DND-41 (cell line): ENCODE measurements around the gene CHIC1.

Experiments
- ATAC-seq: fragments of 200-7000 bp; cut with Tn5 transposase; 3 replicates; pipeline ENCODE4 v1.9.1; 2021; ENCODE audit warnings: low read depth; ENCODE audit not compliant: insufficient read depth
- DNase-seq: peaks from one replicate; pipeline ENCODE4 v3.0.0-alpha.2; 2020
- H2AFZ ChIP-seq: 2 replicates; pipeline ENCODE4 v1.6.0; 2012; ENCODE audit warnings: low read depth, low read length
- H3K27ac ChIP-seq: 2 replicates; pipeline ENCODE4 v1.5.1; 2012; ENCODE audit warnings: low read length, inconsistent platforms
- H3K27me3 ChIP-seq: fragments of 200-600 bp; sonication (generic); 2 replicates; pipeline ENCODE4 v1.6.0; 2012; ENCODE audit warnings: low read length, mild to moderate bottlenecking, inconsistent platforms; ENCODE audit not compliant: insufficient read depth, poor library complexity
- H3K36me3 ChIP-seq: 2 replicates; pipeline ENCODE4 v1.5.1; 2012; ENCODE audit warnings: low read length, inconsistent platforms; ENCODE audit not compliant: insufficient read depth
- H3K4me1 ChIP-seq: 2 replicates; pipeline ENCODE4 v1.5.1; 2012; ENCODE audit warnings: mild to moderate bottlenecking, low read length; ENCODE audit not compliant: insufficient read depth
- H3K4me2 ChIP-seq: 2 replicates; pipeline ENCODE4 v1.6.0; 2012; ENCODE audit warnings: mild to moderate bottlenecking, moderate library complexity, low read length, inconsistent platforms; ENCODE audit not compliant: insufficient read depth
- H3K4me3 ChIP-seq, 2 experiments: fragments of 200-600 bp in 1 of 2; shearing (Covaris generic) in 1 of 2; 2 replicates each; pipeline ENCODE4 v1.5.1; 2012 to 2016; ENCODE audit warnings: inconsistent platforms in 2 of 2, low read length in 2 of 2, mild to moderate bottlenecking in 2 of 2, low read depth in 1 of 2, moderate library complexity in 1 of 2
- H3K79me2 ChIP-seq: 2 replicates; pipeline ENCODE4 v1.6.0; 2012; ENCODE audit warnings: low read length, inconsistent platforms; ENCODE audit not compliant: insufficient read depth
- H3K9ac ChIP-seq: 2 replicates; pipeline ENCODE4 v1.6.0; 2012; ENCODE audit warnings: low read depth, mild to moderate bottlenecking, inconsistent platforms, low read length, moderate library complexity
- H3K9me3 ChIP-seq: 2 replicates; pipeline ENCODE4 v1.5.1; 2012; ENCODE audit warnings: low read length, moderate library complexity, mild to moderate bottlenecking, inconsistent platforms; ENCODE audit not compliant: insufficient read depth, severe bottlenecking
- H4K20me1 ChIP-seq: 2 replicates; pipeline ENCODE4 v1.6.0; 2012; ENCODE audit warnings: low read length; ENCODE audit not compliant: insufficient read depth
- CTCF ChIP-seq: IDR thresholded peaks from 2 replicates; pipeline ENCODE4 v1.5.1; 2012; ENCODE audit warnings: borderline replicate concordance, low read length, moderate library complexity, mild to moderate bottlenecking; ENCODE audit not compliant: poor library complexity, severe bottlenecking; ENCODE audit errors: extremely low read depth
- EZH2 ChIP-seq: IDR thresholded peaks from 3 replicates; pipeline ENCODE4 v1.6.1; 2012; ENCODE audit warnings: borderline replicate concordance, low read depth, mild to moderate bottlenecking, moderate library complexity, low read length, inconsistent platforms; ENCODE audit not compliant: severe bottlenecking

The CHIC1 gene

GRCh38 chrX:73556159-73556558 is 6.8 kb upstream of the CHIC1 start:
- no peaks in the 10 kb centered on the region for H3K4me1 ChIP-seq
- no peak for ATAC-seq
- no peaks in the 10 kb centered on the region for H3K9me3 ChIP-seq
- H3K79me2 ChIP-seq, result no peaks in the 10 kb centered on the region
- H3K4me3 ChIP-seq, result no peak overlapping the region
- TF ChIP-seq CTCF, result no peak
- no peak for TF ChIP-seq EZH2
- DNase-seq, result no peak
- H3K4me2 ChIP-seq, result no peak overlapping the region
- H2AFZ ChIP-seq, result no peak overlapping the region; the same call in 1 of the 2 replicates
- no peaks in the 10 kb centered on the region for H4K20me1 ChIP-seq
- H3K27me3 ChIP-seq, result no peaks in the 10 kb centered on the region
- no peak overlapping the region for H3K27ac ChIP-seq
- H3K36me3 ChIP-seq, result no peaks in the 10 kb centered on the region
- no peak overlapping the region for H3K9ac ChIP-seq

GRCh38 chrX:73561801-73562200 is 1.2 kb upstream of the CHIC1 start:
- peak overlapping the region; percentile 72 to 84; a peak in 3 of 4 replicates for H3K4me3 ChIP-seq
- H3K27me3 ChIP-seq, result no peaks in the 10 kb centered on the region
- H3K9me3 ChIP-seq, result no peaks in the 10 kb centered on the region
- peak overlapping the region; percentile 74 for H2AFZ ChIP-seq
- peak overlapping the region; percentile 61 for H3K4me2 ChIP-seq
- H3K4me1 ChIP-seq, result peaks cover 21% of the 10 kb centered on the region
- H3K27ac ChIP-seq, result peak overlapping the region; percentile 72; the same call in 1 of the 2 replicates
- DNase-seq (no peak), ATAC-seq (no peak)
- peaks cover 5% of the 10 kb centered on the region; the same call in 1 of the 2 replicates for H3K36me3 ChIP-seq
- H3K9ac ChIP-seq, result peak overlapping the region; percentile 63
- no peaks in the 10 kb centered on the region for H4K20me1 ChIP-seq
- peaks cover 15% of the 10 kb centered on the region for H3K79me2 ChIP-seq
- TF ChIP-seq EZH2 (no peak), CTCF (no peak)

- Histone ChIP-seq H3K79me2 (peaks cover 17% of the 10 kb centered on the region), H3K9ac (peak overlapping the region; percentile 63), H3K27me3 (no peaks in the 10 kb centered on the region), H4K20me1 (no peaks in the 10 kb centered on the region), H3K4me2 (peak overlapping the region; percentile 61), H3K4me1 (peaks cover 21% of the 10 kb centered on the region), H3K9me3 (no peaks in the 10 kb centered on the region), H3K4me3 (peak overlapping the region; percentile 72 to 84), H3K27ac (peak overlapping the region; percentile 72), H2AFZ (peak overlapping the region; percentile 74), H3K36me3 (peaks cover 8% of the 10 kb centered on the region; the same call in 1 of the 2 replicates)
- TF ChIP-seq CTCF, result no peak
- no peak for TF ChIP-seq EZH2
- no peak for DNase-seq
- no peak for ATAC-seq
Measured at GRCh38 chrX:73562458-73562857, 539 bp upstream of the CHIC1 start.

GRCh38 chrX:73563738-73564068 is 706 bp downstream of the CHIC1 start:
- H3K4me1 ChIP-seq, result peaks cover 21% of the 10 kb centered on the region
- peak overlapping the region; percentile 84 for H3K27ac ChIP-seq
- H2AFZ ChIP-seq, result peak overlapping the region; percentile 66
- TF ChIP-seq EZH2 (no peak), CTCF (no peak)
- peaks cover 8% of the 10 kb centered on the region; the same call in 1 of the 2 replicates for H3K36me3 ChIP-seq
- peak overlapping the region; percentile 63 for H3K9ac ChIP-seq
- H3K9me3 ChIP-seq, result no peaks in the 10 kb centered on the region
- DNase-seq (no peak), ATAC-seq (peak; percentile 34; the same call in 2 of the 3 replicates)
- no peaks in the 10 kb centered on the region for H3K27me3 ChIP-seq
- H3K4me3 ChIP-seq, result peak overlapping the region; percentile 29 to 84; a peak in 3 of 4 replicates
- peak overlapping the region; percentile 61 for H3K4me2 ChIP-seq
- H3K79me2 ChIP-seq, result peaks cover 22% of the 10 kb centered on the region
- no peaks in the 10 kb centered on the region for H4K20me1 ChIP-seq
